ENCODE results near the gene MLLT10. TPM values are rescaled to one million over a fixed set of nuclear protein-coding genes. Genes with fewer than 3 reads are reported as not detected.

MLLT10 gene
- total RNA-seq, 1 donor from 2014 or later: 32.3 TPM

DNA sequence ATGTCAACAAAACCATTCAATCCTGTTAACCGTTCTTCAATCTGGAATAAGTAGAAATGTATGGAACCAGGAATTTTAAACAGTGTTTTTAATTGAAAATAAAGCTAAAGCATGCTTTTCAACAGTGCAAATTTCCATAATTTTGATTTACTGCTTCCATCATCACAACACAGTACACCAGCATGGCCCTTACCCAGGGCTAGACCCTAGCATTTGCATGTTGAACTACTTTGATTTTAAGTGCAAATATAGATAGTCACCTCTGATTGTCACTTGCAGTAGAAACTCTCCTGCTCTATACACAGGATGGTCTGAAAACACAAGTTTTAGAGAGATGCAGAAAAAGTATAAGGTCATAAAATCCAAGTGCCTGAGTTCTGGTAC is 20.6 kb upstream of the MLLT10 start:
- Histone ChIP-seq H3K27me3 (ENCODE audit: control insufficient read depth, insufficient read depth, low read length) (peaks cover 2% of the 10 kb centered on the region), H3K4me3 (ENCODE audit: low read depth, low read length) (no peak overlapping the region), H3K36me3 (ENCODE audit: control insufficient read depth, insufficient read depth, low read length) (no peaks in the 10 kb centered on the region)
- DNase-seq (ENCODE audit: low read depth): no peak
- TF ChIP-seq CTCF (IDR thresholded peaks at IDR 0.05; ENCODE audit: insufficient read depth, low read length, poor library complexity, severe bottlenecking): no peak

- TF ChIP-seq CTCF (IDR thresholded peaks at IDR 0.05; ENCODE audit: insufficient read depth, low read length, poor library complexity, severe bottlenecking): no peak
- H3K27me3 ChIP-seq (ENCODE audit: control insufficient read depth, insufficient read depth, low read length): peaks cover 2% of the 10 kb centered on the region
- peak overlapping the region; percentile 7 for H3K4me3 ChIP-seq (ENCODE audit: low read depth, low read length)
- DNase-seq (ENCODE audit: low read depth): no peak
- no peaks in the 10 kb centered on the region for H3K36me3 ChIP-seq (ENCODE audit: control insufficient read depth, insufficient read depth, low read length)
These were observed 19.8 kb upstream of the MLLT10 start for GRCh38 chr10:21514129-21514817.

DNA sequence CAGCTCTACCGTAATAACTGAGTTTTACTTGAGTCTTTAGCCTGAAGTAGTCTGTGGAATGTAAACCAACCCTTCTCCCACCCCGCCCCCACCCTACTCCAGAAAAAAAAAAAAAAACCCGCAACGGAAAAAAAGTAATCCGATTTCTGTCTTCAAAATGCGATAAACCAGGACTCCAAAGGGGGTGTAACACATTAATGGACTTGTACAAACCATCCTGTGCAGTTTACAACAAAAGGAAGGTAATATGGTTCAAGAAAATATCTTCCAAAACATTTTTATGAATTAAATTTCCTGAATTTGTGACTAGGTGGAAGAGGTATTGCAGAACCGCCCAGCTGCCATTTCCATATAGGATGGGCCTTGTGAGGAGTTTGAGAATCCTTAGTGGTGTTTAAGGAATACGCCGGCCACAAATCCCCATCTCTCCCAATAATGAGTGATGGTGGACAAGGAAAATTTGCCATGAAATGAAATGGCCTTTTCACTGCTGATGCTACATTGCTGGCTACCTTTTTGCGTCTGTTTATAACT is 19.1 kb upstream of the MLLT10 start:
- no peak for TF ChIP-seq CTCF (IDR thresholded peaks at IDR 0.05; ENCODE audit: insufficient read depth, low read length, poor library complexity, severe bottlenecking)
- peaks cover 2% of the 10 kb centered on the region for H3K27me3 ChIP-seq (ENCODE audit: control insufficient read depth, insufficient read depth, low read length)
- no peak for DNase-seq (ENCODE audit: low read depth)
- H3K36me3 ChIP-seq (ENCODE audit: control insufficient read depth, insufficient read depth, low read length): no peaks in the 10 kb centered on the region
- H3K4me3 ChIP-seq (ENCODE audit: low read depth, low read length): peak overlapping the region; percentile 60

- no peak for TF ChIP-seq CTCF (IDR thresholded peaks at IDR 0.05; ENCODE audit: insufficient read depth, low read length, poor library complexity, severe bottlenecking)
- no peaks in the 10 kb centered on the region for H3K27me3 ChIP-seq (ENCODE audit: control insufficient read depth, insufficient read depth, low read length)
- DNase-seq (ENCODE audit: low read depth): no peak
- peak overlapping the region; percentile 60 for H3K4me3 ChIP-seq (ENCODE audit: low read depth, low read length)
- no peaks in the 10 kb centered on the region for H3K36me3 ChIP-seq (ENCODE audit: control insufficient read depth, insufficient read depth, low read length)
These were observed 18.4 kb upstream of the MLLT10 start for GRCh38 chr10:21515361-21516241.

GRCh38 chr10:21516242-21517131 is 17.5 kb upstream of the MLLT10 start:
- peak overlapping the region; percentile 60 for H3K4me3 ChIP-seq (ENCODE audit: low read depth, low read length)
- H3K27me3 ChIP-seq (ENCODE audit: control insufficient read depth, insufficient read depth, low read length): no peaks in the 10 kb centered on the region
- TF ChIP-seq CTCF (IDR thresholded peaks at IDR 0.05; ENCODE audit: insufficient read depth, low read length, poor library complexity, severe bottlenecking): no peak
- no peak for DNase-seq (ENCODE audit: low read depth)
- no peaks in the 10 kb centered on the region for H3K36me3 ChIP-seq (ENCODE audit: control insufficient read depth, insufficient read depth, low read length)
